ENCODE measurements around the gene GABRR2.

The GABRR2 gene

DNA sequence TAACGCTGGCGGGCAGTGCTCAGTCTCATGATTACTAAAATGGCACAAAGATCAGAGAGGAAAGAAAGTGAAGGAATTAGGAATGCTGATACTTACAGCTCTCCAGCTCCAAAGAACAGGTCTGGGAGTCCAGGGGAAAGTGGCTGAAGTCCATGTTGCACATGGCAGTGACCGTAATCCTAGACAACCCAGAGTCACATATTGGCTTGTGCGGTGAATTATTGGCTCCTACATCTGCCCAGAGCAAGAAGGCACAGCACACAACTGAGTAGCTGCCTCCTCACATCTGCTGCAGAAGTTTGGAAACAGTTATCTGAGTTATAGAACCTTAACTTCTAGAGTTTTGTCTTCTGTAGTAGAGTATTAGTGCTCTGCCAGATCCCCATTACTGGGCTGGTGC lies 47.2 kb downstream of the GABRR2 start:
- DNase-seq (ENCODE audit: low spot score) (no peak), ATAC-seq (ENCODE audit: low read depth) (no peak)
- Histone ChIP-seq H3K4me3 (ENCODE audit: severe bottlenecking) (no peak overlapping the region), H3K27me3 (ENCODE audit: insufficient read depth, poor library complexity, severe bottlenecking) (no peaks in the 10 kb centered on the region), H3K27ac (ENCODE audit: poor library complexity, severe bottlenecking) (no peak overlapping the region), H3K9me3 (ENCODE audit: severe bottlenecking) (no peaks in the 10 kb centered on the region), H3K36me3 (ENCODE audit: low read depth) (no peaks in the 10 kb centered on the region), H3K4me1 (ENCODE audit: insufficient read depth, poor library complexity, severe bottlenecking) (no peaks in the 10 kb centered on the region)
- TF ChIP-seq, protein P1, sequence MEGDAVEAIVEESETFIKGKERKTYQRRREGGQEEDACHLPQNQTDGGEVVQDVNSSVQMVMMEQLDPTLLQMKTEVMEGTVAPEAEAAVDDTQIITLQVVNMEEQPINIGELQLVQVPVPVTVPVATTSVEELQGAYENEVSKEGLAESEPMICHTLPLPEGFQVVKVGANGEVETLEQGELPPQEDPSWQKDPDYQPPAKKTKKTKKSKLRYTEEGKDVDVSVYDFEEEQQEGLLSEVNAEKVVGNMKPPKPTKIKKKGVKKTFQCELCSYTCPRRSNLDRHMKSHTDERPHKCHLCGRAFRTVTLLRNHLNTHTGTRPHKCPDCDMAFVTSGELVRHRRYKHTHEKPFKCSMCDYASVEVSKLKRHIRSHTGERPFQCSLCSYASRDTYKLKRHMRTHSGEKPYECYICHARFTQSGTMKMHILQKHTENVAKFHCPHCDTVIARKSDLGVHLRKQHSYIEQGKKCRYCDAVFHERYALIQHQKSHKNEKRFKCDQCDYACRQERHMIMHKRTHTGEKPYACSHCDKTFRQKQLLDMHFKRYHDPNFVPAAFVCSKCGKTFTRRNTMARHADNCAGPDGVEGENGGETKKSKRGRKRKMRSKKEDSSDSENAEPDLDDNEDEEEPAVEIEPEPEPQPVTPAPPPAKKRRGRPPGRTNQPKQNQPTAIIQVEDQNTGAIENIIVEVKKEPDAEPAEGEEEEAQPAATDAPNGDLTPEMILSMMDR (IDR thresholded peaks at IDR 0.05; ENCODE audit: poor library complexity, severe bottlenecking): no peak

DNA sequence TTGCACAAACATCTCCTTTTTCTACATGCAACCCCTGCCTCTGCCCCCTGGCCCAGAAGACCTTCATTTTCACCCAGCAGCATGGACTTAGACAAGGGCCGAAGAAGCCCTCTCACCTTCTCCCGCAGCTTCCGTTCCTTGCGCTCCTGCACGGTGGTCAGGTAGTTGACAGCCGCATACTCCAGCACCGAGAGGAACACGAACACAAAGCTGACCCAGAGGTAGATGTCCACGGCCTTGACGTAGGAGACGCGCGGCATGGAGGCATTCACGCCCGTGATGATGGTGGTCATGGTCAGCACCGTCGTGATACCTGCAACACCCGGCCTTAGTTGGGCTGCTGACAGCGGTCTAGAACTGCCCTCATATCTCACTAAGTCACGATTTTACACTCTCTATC lies 50.8 kb downstream of the GABRR2 start:
- Histone ChIP-seq H3K4me3 (ENCODE audit: severe bottlenecking) (no peak overlapping the region), H3K36me3 (ENCODE audit: low read depth) (no peaks in the 10 kb centered on the region), H3K27me3 (ENCODE audit: insufficient read depth, poor library complexity, severe bottlenecking) (no peaks in the 10 kb centered on the region), H3K9me3 (ENCODE audit: severe bottlenecking) (no peaks in the 10 kb centered on the region), H3K4me1 (ENCODE audit: insufficient read depth, poor library complexity, severe bottlenecking) (no peaks in the 10 kb centered on the region), H3K27ac (ENCODE audit: poor library complexity, severe bottlenecking) (no peak overlapping the region)
- TF ChIP-seq, protein P1 (IDR thresholded peaks at IDR 0.05; ENCODE audit: poor library complexity, severe bottlenecking): no peak
- DNase-seq (ENCODE audit: low spot score): no peak
- no peak for ATAC-seq (ENCODE audit: low read depth)

DNA sequence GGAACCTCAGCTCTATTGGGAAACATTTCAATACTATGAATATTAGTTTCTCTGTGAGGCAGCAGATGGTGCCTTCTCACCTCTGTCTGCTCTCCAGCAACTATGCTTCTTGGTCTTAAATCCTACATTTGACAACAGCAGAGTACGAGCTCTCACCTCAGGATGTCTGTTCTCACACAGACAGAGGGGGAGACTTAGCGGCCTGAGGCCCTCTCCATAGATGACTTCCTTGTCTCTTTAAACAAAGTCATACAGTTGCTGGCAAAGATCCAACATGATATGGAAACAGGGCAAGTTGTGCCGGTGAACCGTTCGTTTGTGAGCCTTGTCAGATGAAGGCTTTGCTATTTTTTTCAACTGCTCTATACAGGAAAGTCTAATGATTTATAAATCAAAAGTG lies 54.3 kb downstream of the GABRR2 start:
- TF ChIP-seq, protein P1 (IDR thresholded peaks at IDR 0.05; ENCODE audit: poor library complexity, severe bottlenecking): no peak
- H3K4me3 ChIP-seq (ENCODE audit: severe bottlenecking): no peak overlapping the region
- no peaks in the 10 kb centered on the region for H3K4me1 ChIP-seq (ENCODE audit: insufficient read depth, poor library complexity, severe bottlenecking)
- no peaks in the 10 kb centered on the region for H3K9me3 ChIP-seq (ENCODE audit: severe bottlenecking)
- DNase-seq (ENCODE audit: low spot score): no peak
- H3K27ac ChIP-seq (ENCODE audit: poor library complexity, severe bottlenecking): no peak overlapping the region
- no peaks in the 10 kb centered on the region for H3K36me3 ChIP-seq (ENCODE audit: low read depth)
- ATAC-seq (ENCODE audit: low read depth): no peak
- H3K27me3 ChIP-seq (ENCODE audit: insufficient read depth, poor library complexity, severe bottlenecking): no peaks in the 10 kb centered on the region

DNA sequence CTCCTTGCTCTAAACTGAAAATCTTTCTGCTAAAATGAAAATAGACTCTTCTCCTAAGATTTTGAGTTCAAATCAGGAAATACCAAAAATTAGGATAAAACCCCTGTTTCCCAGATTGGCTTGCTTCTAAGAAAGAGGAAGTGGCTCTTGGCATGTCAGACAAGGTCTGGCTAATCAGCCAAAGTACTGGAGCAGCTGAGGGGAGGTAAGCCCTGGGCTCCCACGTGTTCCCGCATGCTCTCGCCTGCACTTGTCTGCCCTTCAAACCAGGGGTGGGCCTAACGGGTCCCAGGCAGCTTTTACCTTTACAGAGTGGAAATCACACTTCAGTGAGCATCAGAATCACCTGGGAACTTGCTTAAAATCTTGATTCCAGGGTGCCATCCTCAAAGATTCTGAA lies 54.8 kb downstream of the GABRR2 start:
- no peak overlapping the region for H3K4me3 ChIP-seq (ENCODE audit: severe bottlenecking)
- TF ChIP-seq, protein P1 (IDR thresholded peaks at IDR 0.05; ENCODE audit: poor library complexity, severe bottlenecking): no peak
- no peak for ATAC-seq (ENCODE audit: low read depth)
- no peak for DNase-seq (ENCODE audit: low spot score)
- H3K9me3 ChIP-seq (ENCODE audit: severe bottlenecking): no peaks in the 10 kb centered on the region
- no peaks in the 10 kb centered on the region for H3K36me3 ChIP-seq (ENCODE audit: low read depth)
- H3K27ac ChIP-seq (ENCODE audit: poor library complexity, severe bottlenecking): no peak overlapping the region
- H3K27me3 ChIP-seq (ENCODE audit: insufficient read depth, poor library complexity, severe bottlenecking): no peaks in the 10 kb centered on the region
- H3K4me1 ChIP-seq (ENCODE audit: insufficient read depth, poor library complexity, severe bottlenecking): no peaks in the 10 kb centered on the region

DNA sequence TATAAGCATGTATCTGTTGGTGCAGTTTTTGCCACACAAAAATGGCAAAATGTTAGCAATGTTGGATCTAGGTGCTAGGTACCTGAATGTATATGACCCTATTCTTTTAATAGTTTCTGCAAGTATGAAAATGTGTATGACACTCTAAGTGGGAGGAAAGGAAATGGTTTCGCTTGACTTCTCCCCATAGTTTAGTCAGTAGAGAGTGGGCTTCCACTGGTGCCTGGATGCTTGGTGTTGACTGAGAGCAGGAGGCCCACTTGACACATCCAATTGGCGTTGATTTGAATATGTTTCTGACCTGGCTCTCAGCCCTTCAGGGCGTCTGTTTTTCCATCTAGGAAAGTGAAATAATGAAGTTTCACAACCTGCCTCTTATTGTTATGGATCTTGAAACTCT lies 56.2 kb downstream of the GABRR2 start:
- TF ChIP-seq, protein P1 (IDR thresholded peaks at IDR 0.05; ENCODE audit: poor library complexity, severe bottlenecking): no peak
- no peak overlapping the region for H3K27ac ChIP-seq (ENCODE audit: poor library complexity, severe bottlenecking)
- H3K9me3 ChIP-seq (ENCODE audit: severe bottlenecking): no peaks in the 10 kb centered on the region
- H3K4me1 ChIP-seq (ENCODE audit: insufficient read depth, poor library complexity, severe bottlenecking): no peaks in the 10 kb centered on the region
- ATAC-seq (ENCODE audit: low read depth): no peak
- no peak overlapping the region for H3K4me3 ChIP-seq (ENCODE audit: severe bottlenecking)
- H3K27me3 ChIP-seq (ENCODE audit: insufficient read depth, poor library complexity, severe bottlenecking): no peaks in the 10 kb centered on the region
- no peak for DNase-seq (ENCODE audit: low spot score)
- H3K36me3 ChIP-seq (ENCODE audit: low read depth): no peaks in the 10 kb centered on the region
